WI38 (cell line): ENCODE results near the gene MSH3.
A peak's percentile ranks its signal among the peaks of the same experiment; 100 is the strongest.

Experiments
- H3K4me3 ChIP-seq: 2 replicates; pipeline ENCODE4 v1.5.1; 2011; ENCODE audit warnings: low read depth, mild to moderate bottlenecking, control low read depth, low read length
- TF ChIP-seq, protein P1 (sequence below): IDR thresholded peaks from 2 replicates; pipeline ENCODE4 v1.5.1; 2012; ENCODE audit warnings: low read depth, mild to moderate bottlenecking, control low read depth, low read length

Gene MSH3

DNA sequence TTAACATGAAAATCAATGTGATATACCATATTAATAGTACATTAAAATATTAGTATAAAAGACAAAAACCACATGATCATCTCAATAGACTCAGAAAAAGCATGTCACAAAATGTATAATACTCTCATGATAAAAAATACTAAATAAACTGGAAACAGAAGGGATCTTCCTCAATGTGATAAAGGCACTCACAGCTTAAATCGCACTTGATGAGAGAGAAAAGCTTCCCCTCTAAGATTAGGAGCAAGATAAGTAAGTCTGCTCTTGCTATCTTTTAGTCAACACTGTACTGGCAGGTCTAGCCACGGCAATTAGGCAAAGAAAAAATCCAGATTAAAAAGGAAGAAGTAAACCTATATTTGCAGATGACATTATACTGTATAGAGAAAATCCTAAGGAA, 21.8 kb upstream of the MSH3 start:
- H3K4me3 ChIP-seq, result no peak overlapping the region
- TF ChIP-seq, protein P1, sequence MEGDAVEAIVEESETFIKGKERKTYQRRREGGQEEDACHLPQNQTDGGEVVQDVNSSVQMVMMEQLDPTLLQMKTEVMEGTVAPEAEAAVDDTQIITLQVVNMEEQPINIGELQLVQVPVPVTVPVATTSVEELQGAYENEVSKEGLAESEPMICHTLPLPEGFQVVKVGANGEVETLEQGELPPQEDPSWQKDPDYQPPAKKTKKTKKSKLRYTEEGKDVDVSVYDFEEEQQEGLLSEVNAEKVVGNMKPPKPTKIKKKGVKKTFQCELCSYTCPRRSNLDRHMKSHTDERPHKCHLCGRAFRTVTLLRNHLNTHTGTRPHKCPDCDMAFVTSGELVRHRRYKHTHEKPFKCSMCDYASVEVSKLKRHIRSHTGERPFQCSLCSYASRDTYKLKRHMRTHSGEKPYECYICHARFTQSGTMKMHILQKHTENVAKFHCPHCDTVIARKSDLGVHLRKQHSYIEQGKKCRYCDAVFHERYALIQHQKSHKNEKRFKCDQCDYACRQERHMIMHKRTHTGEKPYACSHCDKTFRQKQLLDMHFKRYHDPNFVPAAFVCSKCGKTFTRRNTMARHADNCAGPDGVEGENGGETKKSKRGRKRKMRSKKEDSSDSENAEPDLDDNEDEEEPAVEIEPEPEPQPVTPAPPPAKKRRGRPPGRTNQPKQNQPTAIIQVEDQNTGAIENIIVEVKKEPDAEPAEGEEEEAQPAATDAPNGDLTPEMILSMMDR, result no peak

GRCh38 chr5:80634193-80634592, 20.3 kb upstream of the MSH3 start:
- TF ChIP-seq, protein P1, result no peak

DNA sequence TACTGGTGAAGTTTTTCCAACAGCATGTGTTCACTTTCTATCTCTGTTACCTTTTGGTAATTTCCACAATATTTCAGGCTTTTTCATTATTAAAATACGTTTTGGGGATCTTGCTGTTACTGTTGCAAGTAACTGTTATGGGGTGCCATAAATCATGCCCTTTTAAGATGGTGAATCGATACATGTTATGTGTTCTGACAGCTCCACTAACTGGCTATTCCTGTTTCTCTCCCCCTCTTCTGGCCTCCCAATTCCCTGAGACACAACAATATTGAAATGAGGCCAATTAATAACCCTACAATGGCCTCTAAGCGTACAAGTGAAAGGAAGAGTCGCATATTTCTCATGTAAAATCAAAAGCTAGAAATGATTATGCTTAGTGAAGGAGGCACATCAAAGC, 13.1 kb upstream of the MSH3 start:
- TF ChIP-seq, protein P1, result no peak
- no peak overlapping the region for H3K4me3 ChIP-seq

More at GRCh38 chr5:80634193-80634592, 20.3 kb upstream of the MSH3 start:
- H3K4me3 ChIP-seq, result no peak overlapping the region

- TF ChIP-seq, protein P1, result no peak
- no peak overlapping the region for H3K4me3 ChIP-seq
Observed at GRCh38 chr5:80644900-80645299, 9.6 kb upstream of the MSH3 start.

- TF ChIP-seq, protein P1, result no peak
- H3K4me3 ChIP-seq, result no peak overlapping the region
Observed at GRCh38 chr5:80646926-80647325, 7.5 kb upstream of the MSH3 start.

- TF ChIP-seq, protein P1, result no peak
- peak overlapping the region; percentile 80 for H3K4me3 ChIP-seq
Observed at GRCh38 chr5:80653502-80653901, 950 bp upstream of the MSH3 start.

DNA sequence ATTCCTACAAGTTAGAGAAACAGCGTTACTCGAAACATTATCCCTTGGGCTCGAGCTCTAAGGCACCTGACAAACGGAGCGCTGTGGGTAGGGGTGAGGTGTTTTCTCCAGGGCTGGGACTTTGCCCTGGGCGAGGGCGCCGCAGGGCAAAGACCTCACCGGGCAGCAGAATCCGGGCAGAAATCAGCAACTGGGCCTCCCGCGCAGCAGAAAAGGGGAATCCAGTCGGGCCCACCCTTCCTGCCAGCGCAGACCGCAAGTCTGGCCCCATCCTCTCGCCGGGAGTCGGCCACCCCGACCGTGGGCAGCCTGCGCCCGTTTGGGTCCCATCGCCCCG, 430 bp upstream of the MSH3 start:
- H3K4me3 ChIP-seq, result peak overlapping the region; percentile 80
- TF ChIP-seq, protein P1, result no peak
